Umbilical cord (tissue), 2 donors: ENCODE measurements around the gene CCP110. TPM values are rescaled to one million over a fixed set of nuclear protein-coding genes. Genes with fewer than 3 reads are reported as not detected.

Experiments
- DNase-seq: peaks from one replicate; pipeline ENCODE4 v3.0.0-alpha.2; 2015; ENCODE audit warnings: low spot score
- total RNA-seq: library from RNA; depleted of rRNA; stranded (reverse); fragments of >200 nt; gene quantifications from one replicate; pipeline ENCODE4 v1.2.3, GENCODE V29; 2014; ENCODE audit warnings: low replicate concordance; ENCODE audit not compliant: insufficient read depth

The CCP110 gene
- total RNA-seq, 1 donor from 2014 or later = 22.6 TPM

DNA sequence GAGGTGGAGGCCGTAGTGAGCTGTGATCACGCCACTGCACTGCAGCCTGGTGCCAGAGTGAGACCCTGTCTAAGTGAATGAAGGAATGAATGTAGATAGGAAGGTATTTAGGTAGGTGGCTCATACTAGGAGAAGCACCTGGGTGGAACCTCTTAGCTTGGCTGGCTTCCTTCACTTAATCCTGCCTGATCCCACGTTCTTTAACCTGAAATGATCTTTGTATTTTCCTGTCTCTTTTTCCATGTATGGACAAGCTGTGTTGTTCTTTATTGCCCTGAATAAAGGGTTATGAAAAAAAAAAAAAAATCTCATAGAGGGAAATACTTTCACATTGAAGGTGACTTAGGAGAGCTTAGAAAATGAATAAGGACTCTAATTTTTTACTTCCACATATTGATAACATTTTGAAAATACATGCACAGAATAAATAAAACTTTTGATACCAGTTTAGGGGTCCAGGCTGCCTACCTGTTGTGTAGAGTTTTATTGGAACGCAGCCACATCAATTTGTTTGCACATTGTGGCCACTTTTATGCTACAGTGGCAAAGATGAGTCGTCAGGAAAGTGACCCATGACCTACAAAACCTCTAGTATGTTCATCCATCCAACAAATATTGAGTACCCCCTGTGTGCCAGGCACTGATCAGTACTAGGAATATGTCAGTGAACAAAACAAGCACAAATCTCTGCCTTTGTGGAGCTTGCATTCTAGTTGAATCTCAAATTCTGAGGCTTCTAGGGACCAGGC, 76.4 kb downstream of the CCP110 start:
- DNase-seq = no peak

GRCh38 chr16:19601083-19601976, 77.6 kb downstream of the CCP110 start:
- DNase-seq = peak; percentile 9

Other genes starting within 250 kb of the CCP110 start
- 2.9 TPM for gene CLEC19A, start 238.2 kb upstream of the CCP110 start, total RNA-seq
- gene TMC5, start 106.1 kb upstream of the CCP110 start, total RNA-seq = 0.96 TPM
- 35.2 TPM for gene GDE1, start 1.8 kb upstream of the CCP110 start, total RNA-seq
- gene VPS35L, start 31.8 kb downstream of the CCP110 start, total RNA-seq = 37.6 TPM
- 39.7 TPM for gene KNOP1, start 194.3 kb downstream of the CCP110 start, total RNA-seq
- 0.24 TPM for gene IQCK, start 194.3 kb downstream of the CCP110 start, total RNA-seq